Stimulated activated CD4-positive, alpha-beta T cell treated with anti-CD3 and anti-CD28 coated beads, TNF-alpha, amount 100 ng/mL, for 1 hour (primary cell): ENCODE measurements around the gene FADS1.

ENCODE experiments used
- DNase-seq, 3 donors: peaks; one replicate each; pipeline ENCODE4 v3.0.0-alpha.2; 2020; ENCODE audit warnings: low read depth in 3 of 3, low spot score in 1 of 3

Gene FADS1

GRCh38 chr11:61827571-61828378, 11.0 kb upstream of the FADS1 start, which contains the start of gene FADS2:
Gene FADS2, plus strand, starts transcription at chr11:61828300. Its CDS starts 91 bp downstream, at chr11:61828391.
- DNase-seq: peak in 2 of 3 donors; percentile 26 to 43

GRCh38 chr11:61826930-61827570, 10.2 kb upstream of the FADS1 start:
- DNase-seq: no peak

DNA sequence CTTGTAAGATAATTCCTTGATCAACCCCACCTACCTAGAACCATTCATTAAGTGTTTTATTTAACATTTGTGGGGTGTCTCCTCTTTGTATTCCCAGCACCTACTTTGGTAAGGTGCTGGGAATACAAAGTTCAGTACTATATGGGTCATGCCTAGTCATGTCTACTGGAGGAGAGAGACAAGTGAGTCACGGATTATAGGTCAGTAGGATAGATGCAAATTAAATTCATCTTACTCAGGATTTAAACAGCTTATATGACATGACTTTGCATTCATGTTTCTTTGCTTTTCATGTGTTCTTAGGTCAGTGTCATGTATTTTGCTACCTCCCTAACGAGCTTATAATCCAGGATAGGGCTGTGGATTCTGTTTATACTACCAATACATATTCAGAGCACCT, 3.4 kb upstream of the FADS1 start:
- no peak for DNase-seq

DNA sequence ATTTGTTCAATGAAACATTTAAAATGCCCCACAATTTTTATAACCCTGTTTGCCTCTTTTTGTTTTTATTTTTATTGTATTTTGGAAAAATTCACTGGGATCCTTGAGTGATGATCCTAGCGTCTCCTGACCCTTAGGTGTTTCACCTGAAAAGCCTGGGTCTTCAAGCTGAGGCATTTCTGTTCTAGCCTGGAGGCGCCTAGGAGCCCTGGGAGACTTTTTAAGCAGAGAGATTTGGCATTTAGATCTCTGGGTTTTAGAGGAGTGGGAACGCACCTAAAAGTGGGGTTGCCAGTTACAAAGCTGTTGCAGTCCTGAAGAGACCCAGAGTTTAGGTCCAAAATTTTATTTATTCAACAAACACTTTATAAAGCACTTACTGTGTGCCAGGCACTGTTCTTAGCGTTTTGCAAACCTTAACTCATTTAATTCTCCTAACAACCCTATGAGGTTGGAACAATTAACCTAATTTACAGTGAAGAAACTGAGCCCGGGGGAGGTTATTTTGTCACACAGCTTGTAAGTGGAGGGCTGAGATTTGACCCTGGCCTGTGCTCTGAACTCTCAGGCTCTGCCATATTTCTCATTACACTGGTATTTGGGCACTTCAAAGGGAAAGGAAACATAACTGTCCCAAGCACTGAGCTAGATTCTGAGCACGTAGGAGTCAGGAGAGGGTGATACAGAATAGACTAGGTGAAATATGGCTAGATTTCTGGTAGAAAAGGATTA, 834 bp upstream of the FADS1 start:
- DNase-seq: no peak

- no peak for DNase-seq
These were observed 740 bp downstream of the FADS1 start for GRCh38 chr11:61815790-61816735.

GRCh38 chr11:61814958-61815789, 1.6 kb downstream of the FADS1 start:
- no peak for DNase-seq

DNA sequence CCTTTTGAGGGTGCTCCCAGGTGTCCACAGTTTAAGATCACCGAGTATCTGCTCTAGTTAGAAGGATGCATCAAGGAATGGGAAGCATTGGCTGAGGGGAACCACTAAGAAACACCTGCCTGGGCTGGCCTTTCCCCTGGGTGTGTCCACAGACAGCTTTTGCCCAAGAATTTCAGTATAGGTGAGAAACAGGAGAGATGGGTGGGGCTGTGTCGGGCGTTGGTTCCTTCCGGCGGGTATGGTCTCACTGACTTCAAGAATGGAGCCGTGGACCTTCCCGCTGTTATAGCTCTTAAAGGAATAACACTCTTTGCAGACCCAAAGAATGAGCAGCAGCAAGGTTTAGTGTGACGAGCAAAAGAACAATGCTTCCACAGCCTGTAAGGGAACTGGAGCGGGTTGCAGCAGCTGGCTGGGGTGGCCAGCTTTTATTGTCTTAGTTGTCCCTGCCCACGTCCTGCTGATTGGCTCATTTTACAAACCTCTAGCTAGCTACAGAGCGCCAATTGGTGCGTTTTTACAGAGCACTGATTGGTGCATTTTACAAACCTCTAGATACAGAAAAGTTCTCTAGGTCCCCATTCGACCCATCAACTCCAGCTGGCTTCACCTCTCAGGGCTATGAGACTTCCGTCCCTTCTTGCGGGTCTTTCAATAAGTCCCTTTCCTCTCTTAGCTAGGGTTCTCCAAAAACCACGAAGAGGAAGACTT, 2.4 kb downstream of the FADS1 start:
- no peak for DNase-seq

DNA sequence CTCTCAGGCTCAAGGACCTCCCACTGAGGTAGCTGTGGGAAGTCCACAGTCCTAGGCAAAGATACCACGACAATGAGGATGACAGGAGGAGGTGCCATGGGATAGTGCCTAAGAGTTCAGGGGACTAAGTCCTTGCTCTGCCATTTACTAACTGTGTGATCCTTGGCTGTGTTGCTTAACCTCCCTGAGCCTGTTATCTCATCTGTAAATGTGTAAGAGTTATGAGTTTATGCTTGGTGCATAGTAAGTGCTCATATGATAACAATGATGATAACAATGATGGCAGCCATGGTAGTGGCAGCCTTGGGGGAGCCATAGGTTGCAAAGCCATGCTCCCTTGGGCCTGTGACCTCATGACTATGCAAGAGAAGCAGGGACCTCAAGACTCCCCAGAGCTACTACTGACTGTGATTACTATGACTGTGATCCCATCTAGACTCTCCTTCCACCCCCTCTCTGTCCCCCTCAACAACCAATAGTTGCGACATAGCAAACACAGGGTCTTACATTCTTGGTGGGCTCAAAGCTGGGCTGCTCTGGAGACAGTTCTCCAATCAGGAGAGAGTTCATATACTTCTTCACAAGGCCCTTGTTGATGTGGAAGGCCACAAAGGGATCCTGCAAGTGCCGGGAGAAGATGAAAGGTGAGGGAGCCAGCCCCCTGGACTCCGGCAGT, 3.9 kb downstream of the FADS1 start:
- no peak for DNase-seq

- DNase-seq: no peak
These were observed 5.0 kb downstream of the FADS1 start for GRCh38 chr11:61811831-61812230.

GRCh38 chr11:61810671-61811175, 6.1 kb downstream of the FADS1 start:
- no peak for DNase-seq

DNA sequence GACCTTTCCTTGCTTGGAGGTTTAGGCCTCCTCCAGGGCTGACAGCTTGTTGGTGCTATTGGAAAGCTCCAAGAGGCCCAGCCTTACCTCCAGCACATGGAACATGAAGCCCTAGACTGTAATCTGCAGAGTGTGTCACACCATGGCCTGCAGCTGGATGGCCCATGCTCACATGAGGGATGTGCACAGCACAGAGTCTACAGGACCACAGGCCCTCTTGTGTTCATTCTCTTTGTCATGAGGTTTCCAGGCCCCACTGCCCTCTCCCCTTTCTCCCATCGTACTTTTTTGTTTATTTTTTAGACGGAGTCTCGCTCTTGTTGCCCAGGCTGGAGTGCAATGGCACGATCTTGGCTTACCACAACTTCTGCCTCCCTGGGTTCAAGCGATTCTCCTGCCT, 10.0 kb downstream of the FADS1 start:
- DNase-seq: no peak

GRCh38 chr11:61805146-61805545, 11.7 kb downstream of the FADS1 start:
- DNase-seq: no peak

DNA sequence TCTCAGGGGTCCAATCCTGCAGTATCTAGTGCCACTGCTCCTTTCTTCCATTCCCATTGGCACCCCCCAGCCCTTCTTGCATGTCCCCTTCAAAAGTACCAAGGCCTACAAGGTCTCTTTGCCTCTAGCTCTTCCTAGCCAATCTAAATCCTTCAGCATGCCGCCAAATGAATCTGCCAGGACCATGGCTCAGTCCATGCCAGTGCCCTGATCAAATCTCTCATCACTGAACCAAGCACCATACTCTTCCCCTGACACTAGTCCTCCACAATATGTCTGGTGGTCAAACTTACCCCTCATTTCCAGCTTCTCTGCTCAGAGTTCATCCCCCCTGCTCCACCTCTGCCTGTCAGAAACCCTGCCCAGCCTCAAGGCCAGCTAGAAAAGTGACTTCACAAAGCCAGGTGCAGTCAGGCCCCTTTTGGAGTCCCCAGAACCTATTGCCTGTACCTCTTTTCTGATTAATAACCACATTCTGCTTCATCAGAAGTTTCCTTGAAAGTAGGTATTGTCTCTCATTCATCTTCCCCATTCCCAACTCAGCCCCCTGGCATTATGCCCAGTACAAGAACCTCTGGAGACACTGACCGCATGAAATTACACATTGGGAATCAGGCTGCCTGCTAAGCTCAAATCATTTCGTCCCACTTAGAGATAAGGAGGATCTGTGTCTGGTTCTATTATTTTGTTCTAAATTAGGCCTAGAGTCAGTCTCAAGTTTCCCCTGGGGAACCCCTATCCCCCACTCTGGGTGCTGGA, 12.7 kb downstream of the FADS1 start:
- no peak for DNase-seq

DNA sequence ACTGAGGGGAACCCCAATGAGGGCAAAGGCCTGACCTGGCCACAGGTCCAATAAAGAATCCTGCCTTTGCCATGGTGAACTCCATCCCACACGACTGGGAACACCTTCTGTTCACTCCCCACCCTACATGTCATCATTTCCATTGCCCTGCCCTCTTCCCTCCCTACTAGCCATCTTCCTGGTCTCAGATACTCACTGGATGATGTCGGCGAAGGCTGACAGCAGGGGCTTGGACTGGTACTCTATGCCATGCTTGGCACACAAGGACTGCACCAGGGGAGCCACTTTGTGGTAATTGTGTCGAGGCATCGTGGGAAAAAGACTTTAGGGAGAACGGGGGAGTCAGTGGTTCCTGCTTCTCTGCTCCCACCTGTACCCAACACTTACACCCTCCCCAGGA, 14.2 kb downstream of the FADS1 start:
- DNase-seq: no peak

DNA sequence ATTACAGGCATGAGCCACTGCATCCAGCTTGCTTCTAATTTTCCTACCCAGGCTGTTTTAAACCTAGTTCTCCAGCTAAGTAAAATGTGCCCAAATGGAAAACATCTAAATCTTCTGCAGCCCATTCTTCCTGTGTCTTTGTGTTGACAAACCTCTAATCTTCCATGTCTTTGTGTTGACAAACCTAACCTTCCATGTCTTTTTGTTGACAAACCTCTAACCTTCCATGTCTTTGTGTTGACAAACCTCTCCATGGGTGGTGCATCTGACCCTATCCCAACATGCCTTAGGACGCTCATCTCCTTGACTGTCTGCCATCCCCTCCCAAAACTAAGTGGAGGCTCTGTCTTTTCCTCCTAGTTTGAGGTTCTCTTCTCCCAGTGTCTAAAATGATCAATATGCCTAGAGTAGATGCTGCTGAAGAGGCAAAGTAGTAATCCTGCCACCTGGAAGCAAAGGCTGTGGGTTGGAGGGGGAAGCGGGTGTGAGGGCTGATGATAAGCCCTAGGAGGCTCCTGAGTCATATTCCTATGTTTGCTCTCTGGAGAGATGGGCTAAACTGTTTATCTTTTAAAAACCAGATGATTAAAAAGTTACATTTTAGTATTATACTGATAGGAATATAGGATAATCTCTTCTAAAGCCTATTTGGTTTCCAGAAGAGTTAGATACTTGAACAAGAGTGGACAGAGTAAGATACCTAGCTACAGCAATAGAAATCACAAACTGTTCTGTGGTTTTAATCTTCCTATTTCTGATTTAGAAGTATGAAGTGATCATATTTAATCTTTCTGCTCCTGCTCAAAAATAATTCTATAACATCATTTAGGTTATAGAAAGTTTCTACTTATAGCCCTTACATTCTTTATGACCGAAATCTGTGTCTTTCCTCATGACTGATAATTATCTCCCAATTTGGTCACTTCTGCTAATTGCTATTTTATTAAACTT, 16.2 kb downstream of the FADS1 start:
- DNase-seq: no peak

GRCh38 chr11:61799665-61800284, 17.0 kb downstream of the FADS1 start:
- no peak for DNase-seq
